IMR-90 (cell line): ENCODE results near the gene FOXK1. TPM values are rescaled to one million over a fixed set of nuclear protein-coding genes. Genes with fewer than 3 reads are reported as not detected.

Experiments
- ATAC-seq: fragments of 200-7000 bp; cut with Tn5 transposase; 2 replicates; pipeline ENCODE4 v1.9.1; 2020; ENCODE audit warnings: low read depth, mild to moderate bottlenecking, moderate library complexity
- BruUV-seq: library from RNA; stranded (reverse); fragments of 400-500 nt; replicated peaks from 2 replicates; lab custom pipeline; 2021; lab: Mats Ljungman, UMichigan
- CTCF ChIA-PET: fragments of 300-600 bp; formaldehyde crosslinking; extraction: SDS; loops from one replicate; lab custom pipeline; 2021; ENCODE audit warnings: antibody characterized with exemption; lab: Yijun Ruan, JAX
- POLR2A ChIA-PET: fragments of 300-600 bp; sonication (Branson Sonifier 250); formaldehyde crosslinking; loops from one replicate; lab custom pipeline; 2022; ENCODE audit warnings: antibody characterized with exemption; ENCODE audit not compliant: unreplicated experiment; lab: Charles Lee
- DNase-seq: peaks from one replicate; pipeline ENCODE4 v3.0.0; 2013
- H2AFZ ChIP-seq: replicated peaks from 2 replicates; pipeline ENCODE3; 2013; ENCODE audit warnings: low read length, mild to moderate bottlenecking; ENCODE audit not compliant: poor library complexity
- H2AK5ac ChIP-seq: 2 replicates; pipeline ENCODE4 v1.6.1; 2013; ENCODE audit warnings: low read depth, low read length, inconsistent platforms
- H2AK9ac ChIP-seq: replicated peaks from 2 replicates; pipeline ENCODE3; 2013; ENCODE audit warnings: mild to moderate bottlenecking, low read depth, low read length, moderate library complexity; ENCODE audit not compliant: poor library complexity
- H2BK120ac ChIP-seq: 2 replicates; pipeline ENCODE4 v1.6.1; 2013; ENCODE audit warnings: low read depth, low read length, inconsistent platforms
- H2BK15ac ChIP-seq: 3 replicates; pipeline ENCODE4 v1.6.1; 2013; ENCODE audit warnings: low read depth, low read length, inconsistent platforms
- H2BK20ac ChIP-seq: 2 replicates; pipeline ENCODE4 v1.6.1; 2013; ENCODE audit warnings: low read depth, mild to moderate bottlenecking, inconsistent platforms, low read length, moderate library complexity
- H2BK5ac ChIP-seq: 2 replicates; pipeline ENCODE4 v1.6.1; 2013; ENCODE audit warnings: mild to moderate bottlenecking, low read depth, low read length, inconsistent platforms; ENCODE audit not compliant: poor library complexity, severe bottlenecking
- H3K14ac ChIP-seq: replicated peaks from 2 replicates; pipeline ENCODE4 v1.6.1; 2013; ENCODE audit warnings: low read depth, low read length, inconsistent platforms
- H3K18ac ChIP-seq: 2 replicates; pipeline ENCODE4 v1.6.1; 2013; ENCODE audit warnings: low read depth, low read length, control low read depth
- H3K23ac ChIP-seq: 2 replicates; pipeline ENCODE4 v1.6.1; 2013; ENCODE audit warnings: low read depth, low read length, inconsistent platforms
- H3K27ac ChIP-seq: 2 replicates; pipeline ENCODE4 v1.5.1; 2013; ENCODE audit warnings: mild to moderate bottlenecking, control low read depth, low read length; ENCODE audit not compliant: insufficient read depth
- H3K27me3 ChIP-seq: 2 replicates; pipeline ENCODE4 v1.6.1; 2013; ENCODE audit warnings: low read length; ENCODE audit not compliant: control insufficient read depth, insufficient read depth
- H3K36me3 ChIP-seq: 2 replicates; pipeline ENCODE4 v1.6.1; 2013; ENCODE audit warnings: low read length, mixed read lengths; ENCODE audit not compliant: control insufficient read depth, insufficient read depth
- H3K4ac ChIP-seq: 2 replicates; pipeline ENCODE4 v1.6.1; 2013; ENCODE audit warnings: low read depth, low read length, inconsistent platforms
- H3K4me1 ChIP-seq: 2 replicates; pipeline ENCODE4 v1.6.1; 2013; ENCODE audit warnings: low read length, mixed read lengths; ENCODE audit not compliant: control insufficient read depth, insufficient read depth
- H3K4me2 ChIP-seq: 2 replicates; pipeline ENCODE4 v1.6.1; 2013; ENCODE audit warnings: low read depth, mild to moderate bottlenecking, control low read depth, low read length, moderate library complexity
- H3K4me3 ChIP-seq: 2 replicates; pipeline ENCODE4 v1.5.1; 2013; ENCODE audit warnings: low read depth, mild to moderate bottlenecking, control low read depth, low read length, moderate library complexity; ENCODE audit not compliant: insufficient read depth
- H3K56ac ChIP-seq: 2 replicates; pipeline ENCODE4 v1.6.1; 2013; ENCODE audit warnings: low read length, inconsistent platforms; ENCODE audit not compliant: insufficient read depth; ENCODE audit errors: extremely low read depth
- H3K79me1 ChIP-seq, 2 experiments: 2 replicates each; pipeline ENCODE4 v1.6.1; 2013; ENCODE audit warnings: low read length in 2 of 2, inconsistent platforms in 1 of 2, low read depth in 1 of 2
- H3K9ac ChIP-seq: 2 replicates; pipeline ENCODE4 v1.6.1; 2013; ENCODE audit warnings: low read depth, low read length, control low read depth
- H3K9me1 ChIP-seq: 2 replicates; pipeline ENCODE4 v1.6.1; 2013; ENCODE audit warnings: low read length, inconsistent platforms; ENCODE audit not compliant: insufficient read depth
- H3K9me3 ChIP-seq: 2 replicates; pipeline ENCODE4 v1.6.1; 2013; ENCODE audit warnings: low read length; ENCODE audit not compliant: control insufficient read depth, insufficient read depth
- H4K20me1 ChIP-seq: 2 replicates; pipeline ENCODE4 v1.6.1; 2013; ENCODE audit warnings: low read length, inconsistent platforms; ENCODE audit not compliant: insufficient read depth
- H4K5ac ChIP-seq: 2 replicates; pipeline ENCODE4 v1.6.1; 2013; ENCODE audit warnings: mild to moderate bottlenecking, low read depth, low read length, control low read depth
- H4K8ac ChIP-seq, 2 experiments: 2 replicates each; pipeline ENCODE4 v1.6.1; 2013; ENCODE audit warnings: low read depth in 2 of 2, low read length in 2 of 2, control low read depth in 1 of 2, inconsistent platforms in 1 of 2
- H4K91ac ChIP-seq: 2 replicates; pipeline ENCODE4 v1.6.1; 2013; ENCODE audit warnings: low read depth, low read length, inconsistent platforms; ENCODE audit not compliant: insufficient read depth
- BHLHE40 ChIP-seq: fragments of 150-350 bp; IDR thresholded peaks from 2 replicates; pipeline ENCODE4 v1.6.1; 2016; ENCODE audit warnings: mild to moderate bottlenecking, low read depth, low read length
- CEBPB ChIP-seq: IDR thresholded peaks from 2 replicates; pipeline ENCODE4 v1.6.1; 2012; ENCODE audit warnings: low read depth, low read length, improper control_type of control experiment
- CHD1 ChIP-seq: IDR thresholded peaks from 2 replicates; pipeline ENCODE4 v1.6.1; 2012; ENCODE audit warnings: low read depth, low read length, improper control_type of control experiment
- CTCF ChIP-seq: conservative IDR thresholded peaks from 2 replicates; pipeline ENCODE4 v1.5.1; 2012; ENCODE audit warnings: mild to moderate bottlenecking, low read depth, low read length, improper control_type of control experiment
- ELK1 ChIP-seq: fragments of 150-350 bp; IDR thresholded peaks from 2 replicates; pipeline ENCODE4 v1.6.1; 2016; ENCODE audit warnings: low read depth, mild to moderate bottlenecking, low read length, moderate library complexity, borderline replicate concordance
- FOS ChIP-seq: fragments of 150-350 bp; IDR thresholded peaks from 2 replicates; pipeline ENCODE4 v1.6.1; 2016; ENCODE audit warnings: low read depth, low read length
- MAFK ChIP-seq: IDR thresholded peaks from 2 replicates; pipeline ENCODE4 v1.6.1; 2012; ENCODE audit warnings: low read depth, low read length, improper control_type of control experiment
- MAZ ChIP-seq: IDR thresholded peaks from 2 replicates; pipeline ENCODE4 v1.6.1; 2012; ENCODE audit warnings: low read depth, mild to moderate bottlenecking, low read length, improper control_type of control experiment, moderate library complexity, borderline replicate concordance
- MXI1 ChIP-seq: IDR thresholded peaks from 2 replicates; pipeline ENCODE4 v1.6.1; 2012; ENCODE audit warnings: low read depth, mild to moderate bottlenecking, low read length, moderate library complexity, borderline replicate concordance
- NFE2L2 ChIP-seq: fragments of 150-350 bp; IDR thresholded peaks from 2 replicates; pipeline ENCODE4 v1.6.1; 2016; ENCODE audit warnings: low read depth, mild to moderate bottlenecking, low read length
- POLR2A ChIP-seq: IDR thresholded peaks from 2 replicates; pipeline ENCODE4 v1.6.1; 2012; ENCODE audit warnings: mild to moderate bottlenecking, low read depth, low read length
- RAD21 ChIP-seq: IDR thresholded peaks from 2 replicates; pipeline ENCODE4 v1.6.1; 2012; ENCODE audit warnings: low read length, improper control_type of control experiment
- RCOR1 ChIP-seq: IDR thresholded peaks from 2 replicates; pipeline ENCODE4 v1.6.1; 2012; ENCODE audit warnings: mild to moderate bottlenecking, low read length, improper control_type of control experiment; ENCODE audit not compliant: insufficient replicate concordance
- RFX5 ChIP-seq: IDR thresholded peaks from 2 replicates; pipeline ENCODE4 v1.8.0; 2012; ENCODE audit warnings: low read depth, mild to moderate bottlenecking, low read length, moderate library complexity
- SMC3 ChIP-seq: fragments of 150-350 bp; IDR thresholded peaks from 2 replicates; pipeline ENCODE4 v1.6.1; 2016; ENCODE audit warnings: low read depth, mild to moderate bottlenecking, antibody characterized with exemption, low read length, moderate library complexity
- USF2 ChIP-seq: fragments of 150-350 bp; IDR thresholded peaks from 2 replicates; pipeline ENCODE4 v1.6.1; 2017; ENCODE audit warnings: mild to moderate bottlenecking, antibody characterized with exemption, low read length, low read depth
- WGBS, 2 experiments: methylation state at CpG; one replicate each; pipeline versions ENCODE4 v1.1.5 to v1.1.7; 2013; ENCODE audit warnings: missing lambda C conversion rate in 2 of 2; ENCODE audit not compliant: insufficient read length in 1 of 2; ENCODE audit errors: extremely low coverage in 2 of 2; 5-methylcytosine and 5-hydroxymethylcytosine counted together
- dilution Hi-C: fragments of 300-500 bp; cut with HindIII; formaldehyde crosslinking; loops from one replicate; pipeline ENCODE4 v1.14.3; 2018; ENCODE audit warnings: low sequenced_read_pairs; ENCODE audit not compliant: unreplicated experiment
- in situ Hi-C: fragments of 300-500 bp; cut with MboI; formaldehyde crosslinking; loops from 3 replicates; pipeline ENCODE4 v1.14.3; 2019; ENCODE audit warnings: low sequenced_read_pairs, inconsistent platforms, mixed read lengths
- intact Hi-C: fragments of 100-400 bp; cut with micrococcal nuclease; formaldehyde crosslinking; loops from 2 replicates; pipeline ENCODE4 v1.10.0; 2022
- polyA plus RNA-seq, 3 experiments: library from polyadenylated mRNA; depleted of rRNA; stranded (reverse); fragments of >200 nt; gene quantifications; 2 replicates each; pipeline ENCODE4 v1.2.3, GENCODE V29; 2012; ENCODE audit warnings: low replicate concordance in 1 of 3
- total RNA-seq: library from RNA; depleted of rRNA; stranded (reverse); fragments of >200 nt; gene quantifications from 2 replicates; pipeline ENCODE4 v1.2.3, GENCODE V29; 2012

The FOXK1 gene
- total and polyA plus RNA-seq, 2 of the 4 experiments (the other 2 are of a cell fraction): 4.3 to 8.8 TPM

- in situ Hi-C loops: no loop called here
- Histone ChIP-seq H3K4me2 (no peak overlapping the region), H3K27ac (no peak overlapping the region), H4K20me1 (peaks cover 3% of the 10 kb centered on the region; the same call in 1 of the 2 replicates), H3K56ac (no peak overlapping the region), H3K4me3 (no peak overlapping the region), H4K91ac (no peak overlapping the region), H2BK20ac (no peak overlapping the region), H3K27me3 (no peaks in the 10 kb centered on the region), H3K9me1 (peaks cover 7% of the 10 kb centered on the region), H2AFZ (no peak overlapping the region), H4K5ac (no peak overlapping the region), H2BK120ac (no peak overlapping the region), H3K4ac (no peak overlapping the region), H2BK5ac (no peak overlapping the region), H3K79me1 (peaks cover 14 to 65% of the 10 kb centered on the region in 2 experiments), H2AK5ac (no peak overlapping the region), H4K8ac (no peak overlapping the region), H3K36me3 (peaks cover 34% of the 10 kb centered on the region), H3K4me1 (peaks cover 22% of the 10 kb centered on the region), H2AK9ac (no peak overlapping the region), H3K14ac (no peak overlapping the region), H3K9me3 (no peaks in the 10 kb centered on the region), H2BK15ac (no peak overlapping the region), H3K18ac (no peak overlapping the region), H3K9ac (no peak overlapping the region), H3K23ac (no peak overlapping the region)
- DNase-seq (no peak), ATAC-seq (no peak)
- intact Hi-C loops: no loop called here
- dilution Hi-C loops: no loop called here
- BruUV-seq: no TSS peak
- CTCF ChIA-PET: no interaction called here
- POLR2A ChIA-PET: no interaction called here
- WGBS, 2 experiments: 85% methylated on average over 9 of the region's 23 CpGs; no CpG with 5 or more reads in 1 of the 2 experiments
- TF ChIP-seq MAFK (no peak), CHD1 (no peak), NFE2L2 (no peak), POLR2A (no peak), BHLHE40 (no peak), FOS (no peak), RFX5 (no peak), CTCF (no peak), SMC3 (no peak), CEBPB (no peak), RCOR1 (no peak), RAD21 (no peak), MAZ (no peak), MXI1 (no peak), USF2 (no peak), ELK1 (no peak)
Observed at GRCh38 chr7:4742051-4742573, 60.0 kb downstream of the FOXK1 start.
